Upper lobe of left lung (tissue), 6 donors: ENCODE results near the gene HCN3. TPM values are rescaled to one million over a fixed set of nuclear protein-coding genes. Genes with fewer than 3 reads are reported as not detected.
"Not testable (repeated sequence)": the region's sequence is repeated elsewhere in the genome, so short reads cannot be mapped to it uniquely, and the experiment has no call there.

Experiments
- ATAC-seq, 2 donors: fragments of 200-7000 bp; cut with Tn5 transposase; one replicate each; pipeline ENCODE4 v1.9.1; 2022; ENCODE audit warnings: mild to moderate bottlenecking in 2 of 2, moderate library complexity in 2 of 2; ENCODE audit not compliant: low FRiP score in 2 of 2
- DNase-seq, 2 donors: peaks; one replicate each; pipeline ENCODE4 v3.0.0-alpha.2; 2019 to 2020
- H3K27ac ChIP-seq, 4 donors: fragments of 200-600 bp; sonication (generic); one replicate each; pipeline ENCODE4 v1.5.1; 2016 to 2019
- H3K27me3 ChIP-seq, 4 donors: fragments of 200-600 bp; sonication (generic); one replicate each; pipeline ENCODE4 v1.5.1; 2017 to 2019
- H3K36me3 ChIP-seq, 4 donors: fragments of 200-600 bp; sonication (generic); one replicate each; pipeline ENCODE4 v1.5.1; 2016 to 2019
- H3K4me1 ChIP-seq, 4 donors: fragments of 200-600 bp; sonication (generic); one replicate each; pipeline ENCODE4 v1.5.1; 2018 to 2019
- H3K4me3 ChIP-seq, 4 donors: fragments of 200-600 bp; sonication (generic); one replicate each; pipeline ENCODE4 v1.5.1; 2017 to 2019; ENCODE audit warnings: mild to moderate bottlenecking in 2 of 4, moderate library complexity in 1 of 4
- H3K9me3 ChIP-seq, 4 donors: fragments of 200-600 bp; sonication (generic); one replicate each; pipeline ENCODE4 v1.5.1; 2018 to 2019
- CTCF ChIP-seq, 6 experiments: fragments of 450-650 bp in 4 of 6; fragments of 200-600 bp in 2 of 6; sonication (generic) in 2 of 6; IDR thresholded peaks; one replicate each; pipeline ENCODE4 v1.5.1; 2016 to 2019; ENCODE audit warnings: antibody characterized with exemption in 6 of 6
- EP300 ChIP-seq, 4 donors: sonication (generic); formaldehyde crosslinking; IDR thresholded peaks; one replicate each; pipeline ENCODE4 v1.5.1; 2017; ENCODE audit warnings: antibody characterized with exemption in 4 of 4, control low read depth in 2 of 4
- POLR2A ChIP-seq, 4 donors: fragments of 450-650 bp; IDR thresholded peaks; one replicate each; pipeline ENCODE4 v1.5.1; 2016 to 2017; ENCODE audit warnings: antibody characterized with exemption in 4 of 4, mild to moderate bottlenecking in 2 of 4
- POLR2AphosphoS5 ChIP-seq, 2 donors: sonication (generic); formaldehyde crosslinking; IDR thresholded peaks; one replicate each; pipeline ENCODE4 v1.5.1; 2017; ENCODE audit warnings: antibody characterized with exemption in 2 of 2
- WGBS, 2 donors: methylation state at CpG; one replicate each; pipeline ENCODE4 v1.1.5; 2017 to 2018; 5-methylcytosine and 5-hydroxymethylcytosine counted together
- total RNA-seq, 6 donors: library from RNA; depleted of rRNA in 4 of 6; stranded (reverse); fragments of >200 nt in 4 of 6; gene quantifications; one replicate each; pipeline versions ENCODE4 v1.1.0 to v1.2.1, GENCODE V29; 2016 to 2021
- donor health status: DM: no; HTN: no; CAD: no; lungs with moderate emphysema.
- donor health status: DM: no; HTN: yes; CAD: no; lungs with severe emphysema.

HCN3 gene
- total RNA-seq, 6 donors from 2014 or later, result 1.1 to 6.3 (median 2.6) TPM

GRCh38 chr1:155286544-155286943 lies 9.3 kb downstream of the HCN3 start:
- Histone ChIP-seq H3K27ac (no peak overlapping the region), H3K27me3 (no peaks in the 10 kb centered on the region), H3K4me1 (no peaks in the 10 kb centered on the region), H3K36me3 (no peaks in the 10 kb centered on the region), H3K9me3 (no peaks in the 10 kb centered on the region), H3K4me3 (no peak overlapping the region)
- DNase-seq (no peak), ATAC-seq (no peak)
- no peak for TF ChIP-seq EP300 (IDR thresholded peaks at IDR 0.05)
- no peak for TF ChIP-seq CTCF (IDR thresholded peaks at IDR 0.05)
- no peak for TF ChIP-seq POLR2AphosphoS5 (IDR thresholded peaks at IDR 0.05)
- TF ChIP-seq POLR2A (IDR thresholded peaks at IDR 0.05), result no peak
- 100% methylated on average over 2 of the region's 2 CpGs for WGBS, 2 donors

GRCh38 chr1:155287987-155288543 lies 10.8 kb downstream of the HCN3 start:
- H3K36me3 ChIP-seq, result no peaks in the 10 kb centered on the region
- no peak overlapping the region for H3K27ac ChIP-seq
- no peak for TF ChIP-seq POLR2AphosphoS5 (IDR thresholded peaks at IDR 0.05)
- no peak for TF ChIP-seq CTCF (IDR thresholded peaks at IDR 0.05)
- no peak for TF ChIP-seq EP300 (IDR thresholded peaks at IDR 0.05)
- no peak for TF ChIP-seq POLR2A (IDR thresholded peaks at IDR 0.05)
- no peaks in the 10 kb centered on the region for H3K9me3 ChIP-seq
- WGBS, 2 donors, result 93 to 96% methylated on average over 14 to 20 of the region's 21 CpGs
- no peaks in the 10 kb centered on the region for H3K4me1 ChIP-seq
- DNase-seq (peak in 1 of 2 donors; percentile 67), ATAC-seq (no peak)
- H3K27me3 ChIP-seq, result no peaks in the 10 kb centered on the region
- no peak overlapping the region for H3K4me3 ChIP-seq

GRCh38 chr1:155291006-155291405 lies 13.7 kb downstream of the HCN3 start:
- ATAC-seq, H3K4me3 ChIP-seq, H3K9me3 ChIP-seq, H3K36me3 ChIP-seq, DNase-seq, H3K4me1 ChIP-seq, H3K27ac ChIP-seq: not testable (repeated sequence)
- H3K27me3 ChIP-seq, result peaks cover 0 to 15% (median 7%) of the 10 kb centered on the region in 4 donors
- WGBS, 2 donors, result 83 to 90% methylated on average over 10 of the region's 10 CpGs

GRCh38 chr1:155293086-155293749 lies 16.0 kb downstream of the HCN3 start:
- Histone ChIP-seq H3K36me3 (no peaks in the 10 kb centered on the region), H3K27me3 (peaks cover 0 to 15% (median 7%) of the 10 kb centered on the region in 4 donors), H3K27ac (no peak overlapping the region), H3K4me1 (peaks cover 0 to 10% (median 7%) of the 10 kb centered on the region in 4 donors), H3K9me3 (no peaks in the 10 kb centered on the region), H3K4me3 (no peak overlapping the region)
- 79 to 88% methylated on average over 4 to 16 of the region's 17 CpGs for WGBS, 2 donors
- ATAC-seq (no peak), DNase-seq (peak in 1 of 2 donors; percentile 54)
- TF ChIP-seq CTCF (IDR thresholded peaks at IDR 0.05), result no peak
- TF ChIP-seq POLR2AphosphoS5 (IDR thresholded peaks at IDR 0.05), result no peak
- no peak for TF ChIP-seq POLR2A (IDR thresholded peaks at IDR 0.05)
- TF ChIP-seq EP300 (IDR thresholded peaks at IDR 0.05), result no peak

GRCh38 chr1:155294520-155295182 lies 17.4 kb downstream of the HCN3 start:
- Histone ChIP-seq H3K4me1 (peaks cover 0 to 10% (median 7%) of the 10 kb centered on the region in 4 donors), H3K27ac (no peak overlapping the region), H3K36me3 (no peaks in the 10 kb centered on the region), H3K4me3 (no peak overlapping the region), H3K27me3 (peaks cover 0 to 15% (median 7%) of the 10 kb centered on the region in 4 donors), H3K9me3 (no peaks in the 10 kb centered on the region)
- 40 to 49% methylated on average over 15 to 46 of the region's 46 CpGs for WGBS, 2 donors
- DNase-seq, result peak in 1 of 2 donors; percentile 81
- TF ChIP-seq CTCF (IDR thresholded peaks at IDR 0.05), result no peak
- ATAC-seq, result peak in 1 of 2 donors; percentile 38
